SK-N-DZ (cell line): ENCODE data around the gene ZNF436.
"Not testable (repeated sequence)": the region's sequence is repeated elsewhere in the genome, so short reads cannot be mapped to it uniquely, and the experiment has no call there.

Experiments
- DNase-seq: peaks from one replicate; pipeline ENCODE4 v3.0.0-alpha.2; 2015; ENCODE audit warnings: low spot score

Gene ZNF436

DNA sequence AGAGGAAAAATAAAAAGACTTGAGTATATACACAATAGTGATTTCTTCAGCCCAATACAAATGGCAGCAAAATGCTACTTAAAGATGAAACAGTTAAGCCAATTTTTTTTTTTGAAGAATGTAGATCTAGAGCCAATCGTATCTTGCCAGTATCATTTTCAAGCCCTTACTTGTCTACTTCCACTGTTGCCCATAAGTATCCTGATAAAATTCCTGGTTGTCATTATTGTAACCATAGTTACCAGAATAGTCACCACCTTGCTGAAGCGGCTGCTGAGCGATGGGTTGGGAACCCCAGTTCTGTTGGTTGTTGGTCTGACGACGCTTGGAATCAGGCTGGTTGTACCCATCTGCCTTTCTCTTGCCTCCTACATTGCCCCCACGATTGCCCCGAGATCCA lies 59.4 kb downstream of the ZNF436 start:
- not testable (repeated sequence) for DNase-seq
